Kidney (tissue), 14 donors: ENCODE data around the gene GNAT1. TPM values are rescaled to one million over a fixed set of nuclear protein-coding genes. Genes with fewer than 3 reads are reported as not detected.

Experiments
- DNase-seq, 5 donors: peaks; one replicate each; pipeline ENCODE4 v3.0.0-alpha.2; 2013 to 2020
- FAIRE-seq: peaks from 2 replicates; lab custom pipeline; 2012; peaks lifted over from hg19 to GRCh38; lab: Jason Lieb, UNC
- H3K27ac ChIP-seq, 2 donors: one replicate each; pipeline ENCODE4 v1.7.0; 2013; ENCODE audit warnings: low read depth in 2 of 2, low read length in 2 of 2, inconsistent platforms in 1 of 2
- H3K27me3 ChIP-seq: one replicate; pipeline ENCODE4 v1.7.1; 2013; ENCODE audit warnings: low read length, inconsistent platforms; ENCODE audit not compliant: control insufficient read depth, insufficient read depth
- H3K36me3 ChIP-seq, 3 donors: one replicate each; pipeline versions ENCODE4 v1.7.0 to v1.7.1; 2013; ENCODE audit warnings: low read length in 3 of 3, control low read depth in 1 of 3, inconsistent platforms in 1 of 3; ENCODE audit not compliant: insufficient read depth in 3 of 3, control insufficient read depth in 2 of 3
- H3K4me1 ChIP-seq, 3 donors: one replicate each; pipeline versions ENCODE4 v1.7.0 to v1.7.1; 2013; ENCODE audit warnings: low read length in 3 of 3, inconsistent platforms in 1 of 3, low read depth in 1 of 3; ENCODE audit not compliant: control insufficient read depth in 2 of 3, insufficient read depth in 2 of 3
- H3K4me3 ChIP-seq, 3 donors: one replicate each; pipeline versions ENCODE4 v1.7.0 to v1.8.1; 2013; ENCODE audit warnings: low read length in 3 of 3, control low read depth in 1 of 3, inconsistent platforms in 1 of 3
- H3K9ac ChIP-seq, 3 donors: one replicate each; pipeline versions ENCODE4 v1.7.0 to v1.7.1; 2013; ENCODE audit warnings: low read length in 3 of 3, control low read depth in 1 of 3, inconsistent platforms in 1 of 3
- H3K9me3 ChIP-seq, 3 donors: one replicate each; pipeline versions ENCODE4 v1.7.0 to v1.7.1; 2013; ENCODE audit warnings: low read length in 3 of 3, control low read depth in 1 of 3, inconsistent platforms in 1 of 3; ENCODE audit not compliant: control insufficient read depth in 2 of 3, insufficient read depth in 1 of 3
- intact Hi-C: fragments of 100-400 bp; cut with DNase I; formaldehyde crosslinking; loops from one replicate; pipeline ENCODE4 v1.11.1; 2022
- polyA plus RNA-seq: library from polyadenylated mRNA; stranded (reverse); fragments of 350-450 nt; fragmentation: Illumina TruSeq; extraction: RNeasy Lipid Tissue Mini Kit (QIAGEN cat#74804); gene quantifications from one replicate; pipeline ENCODE4 v1.2.3, GENCODE V29; 2014; ENCODE audit warnings: low read depth, low replicate concordance; ENCODE audit not compliant: insufficient read depth
- total RNA-seq: library from RNA; stranded (reverse); fragmentation: NEBNext Ultra II Directional; extraction: Animal tissue kit (Norgen Biotek cat#: 25700); gene quantifications from one replicate; pipeline ENCODE4 v1.2.1, GENCODE V29; 2021
- TF ChIP-seq, protein P1 (sequence below): IDR thresholded peaks from 3 replicates; pipeline ENCODE4 v1.5.1; 2012; ENCODE audit warnings: mild to moderate bottlenecking, moderate library complexity, borderline replicate concordance; ENCODE audit not compliant: insufficient read depth; ENCODE audit errors: extremely low read depth
- donor health status: control.
- donor health status: control.
- donor health status: control.
- donor health status: control.
- donor health status: control.
- donor health status: DM: yes; HTN: yes; CAD: no.
- donor health status: Normal renal cell carcinoma (clear cell type).

GNAT1 gene
- total and polyA plus RNA-seq, 2 donors from 2014 or later: not detected

DNA sequence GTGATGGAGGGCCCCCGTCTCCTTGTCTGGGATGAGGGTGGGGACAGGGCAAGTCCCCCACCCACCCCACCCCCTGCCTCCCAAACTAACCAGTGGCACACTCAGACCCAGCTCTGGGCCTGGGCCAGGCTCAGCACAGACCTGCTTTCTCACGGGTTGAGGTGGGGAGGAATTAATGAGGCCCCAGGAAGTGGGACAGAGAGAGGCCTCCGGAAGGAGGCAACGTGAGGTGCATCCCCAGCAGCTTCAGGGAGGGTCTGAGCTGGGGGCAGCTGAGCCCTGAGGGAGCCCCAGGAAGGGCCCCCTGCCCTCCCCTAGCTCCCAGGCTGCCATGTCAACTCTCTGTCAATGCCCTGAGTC is 29.6 kb downstream of the GNAT1 start:
- H3K9ac ChIP-seq: peak overlapping the region in 1 of 3 donors; percentile 7
- H3K36me3 ChIP-seq: no peaks in the 10 kb centered on the region
- no peak overlapping the region for H3K4me3 ChIP-seq
- H3K27ac ChIP-seq: peak overlapping the region in 1 of 2 donors; percentile 23
- no peaks in the 10 kb centered on the region for H3K9me3 ChIP-seq
- no peak for FAIRE-seq
- H3K27me3 ChIP-seq: no peaks in the 10 kb centered on the region
- intact Hi-C loops: no loop called here
- TF ChIP-seq, protein P1, sequence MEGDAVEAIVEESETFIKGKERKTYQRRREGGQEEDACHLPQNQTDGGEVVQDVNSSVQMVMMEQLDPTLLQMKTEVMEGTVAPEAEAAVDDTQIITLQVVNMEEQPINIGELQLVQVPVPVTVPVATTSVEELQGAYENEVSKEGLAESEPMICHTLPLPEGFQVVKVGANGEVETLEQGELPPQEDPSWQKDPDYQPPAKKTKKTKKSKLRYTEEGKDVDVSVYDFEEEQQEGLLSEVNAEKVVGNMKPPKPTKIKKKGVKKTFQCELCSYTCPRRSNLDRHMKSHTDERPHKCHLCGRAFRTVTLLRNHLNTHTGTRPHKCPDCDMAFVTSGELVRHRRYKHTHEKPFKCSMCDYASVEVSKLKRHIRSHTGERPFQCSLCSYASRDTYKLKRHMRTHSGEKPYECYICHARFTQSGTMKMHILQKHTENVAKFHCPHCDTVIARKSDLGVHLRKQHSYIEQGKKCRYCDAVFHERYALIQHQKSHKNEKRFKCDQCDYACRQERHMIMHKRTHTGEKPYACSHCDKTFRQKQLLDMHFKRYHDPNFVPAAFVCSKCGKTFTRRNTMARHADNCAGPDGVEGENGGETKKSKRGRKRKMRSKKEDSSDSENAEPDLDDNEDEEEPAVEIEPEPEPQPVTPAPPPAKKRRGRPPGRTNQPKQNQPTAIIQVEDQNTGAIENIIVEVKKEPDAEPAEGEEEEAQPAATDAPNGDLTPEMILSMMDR: no peak
- DNase-seq: no peak
- peaks cover 0 to 2% (median 0%) of the 10 kb centered on the region in 3 donors for H3K4me1 ChIP-seq

DNA sequence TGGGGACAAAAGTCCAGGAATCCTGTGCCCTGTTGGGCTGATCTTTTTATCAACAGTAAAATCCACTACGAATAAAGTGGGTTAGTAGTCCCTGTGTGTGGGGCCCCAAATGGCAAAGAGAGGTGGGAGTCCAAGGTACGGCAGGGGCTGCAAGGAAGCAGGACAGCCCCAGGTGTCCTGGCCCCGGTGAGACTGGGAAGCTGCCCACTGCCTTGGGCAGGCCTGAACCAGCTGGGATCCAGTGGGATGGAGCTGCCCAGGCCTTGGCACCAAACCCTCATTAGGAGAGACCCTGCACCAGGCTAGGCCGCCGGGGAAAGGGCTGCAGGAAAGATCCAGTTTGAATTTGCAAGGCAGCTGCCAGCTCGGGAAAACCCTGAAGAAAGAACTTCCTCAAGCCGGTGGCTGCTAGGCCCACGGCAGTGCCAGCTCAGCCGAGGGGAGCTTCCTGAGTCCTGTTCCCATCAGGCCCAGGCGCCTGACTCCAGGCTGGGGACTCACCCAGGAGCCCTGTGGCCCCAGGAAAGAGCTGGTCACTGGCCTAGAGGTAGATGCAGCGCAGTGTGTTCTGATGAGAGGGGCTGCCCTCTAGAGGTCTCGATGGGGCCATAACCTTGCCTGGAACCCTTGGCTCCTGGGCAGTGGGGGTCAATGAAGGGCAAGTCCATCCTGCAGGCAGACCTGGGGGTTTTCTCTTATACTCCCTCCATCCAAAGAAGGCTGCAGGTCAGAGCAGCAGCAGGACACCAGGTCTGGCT is 30.2 kb downstream of the GNAT1 start:
- H3K4me1 ChIP-seq: peaks cover 0 to 5% (median 0%) of the 10 kb centered on the region in 3 donors
- H3K4me3 ChIP-seq: no peak overlapping the region
- H3K9me3 ChIP-seq: no peaks in the 10 kb centered on the region
- intact Hi-C loops: no loop called here
- no peaks in the 10 kb centered on the region for H3K27me3 ChIP-seq
- TF ChIP-seq, protein P1: no peak
- H3K36me3 ChIP-seq: no peaks in the 10 kb centered on the region
- DNase-seq: no peak
- FAIRE-seq: no peak
- peak overlapping the region; percentile 43 to 51 for H3K27ac ChIP-seq
- H3K9ac ChIP-seq: peak overlapping the region in 1 of 3 donors; percentile 7

DNA sequence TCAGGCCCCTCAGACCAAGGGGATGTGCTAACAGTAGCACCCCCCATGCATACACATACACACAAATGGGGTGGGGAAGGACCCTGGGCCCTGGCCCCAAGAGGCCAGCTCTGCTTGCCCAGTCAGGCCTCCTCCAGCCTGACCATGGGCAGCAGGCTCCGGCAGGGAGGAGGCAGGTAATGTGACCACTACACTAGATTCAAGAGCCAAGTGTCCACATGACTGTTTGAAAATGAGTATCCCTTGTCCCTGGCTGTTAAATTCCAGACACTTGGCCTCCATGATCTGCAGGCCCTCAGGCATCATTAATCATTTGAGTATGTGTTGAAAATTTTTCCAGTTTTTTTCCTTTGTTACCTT is 30.7 kb downstream of the GNAT1 start:
- intact Hi-C loops: no loop called here
- peaks cover 0 to 10% (median 0%) of the 10 kb centered on the region in 3 donors for H3K4me1 ChIP-seq
- H3K4me3 ChIP-seq: no peak overlapping the region
- FAIRE-seq: no peak
- peak overlapping the region; percentile 43 to 51 for H3K27ac ChIP-seq
- no peaks in the 10 kb centered on the region for H3K9me3 ChIP-seq
- H3K36me3 ChIP-seq: no peaks in the 10 kb centered on the region
- H3K9ac ChIP-seq: no peak overlapping the region
- H3K27me3 ChIP-seq: no peaks in the 10 kb centered on the region
- TF ChIP-seq, protein P1: no peak
- DNase-seq: no peak
